Progenitor cell of endocrine pancreas (in vitro differentiated cells): Measurements from ENCODE around the gene CYP4F8. TPM values are rescaled to one million over a fixed set of nuclear protein-coding genes. Genes with fewer than 3 reads are reported as not detected.
"Not testable (repeated sequence)": the region's sequence is repeated elsewhere in the genome, so short reads cannot be mapped to it uniquely, and the experiment has no call there.

Source experiments
- DNase-seq: peaks from one replicate; pipeline ENCODE4 v3.0.0; 2021; ENCODE audit warnings: low spot score; ENCODE audit not compliant: unreplicated experiment
- H3K27ac Mint-ChIP-seq: 2 replicates; pipeline ENCODE4 v1.8.0; 2021; ENCODE audit warnings: mild to moderate bottlenecking, moderate library complexity, mixed read lengths
- H3K27me3 Mint-ChIP-seq: 2 replicates; pipeline ENCODE4 v1.8.0; 2021; ENCODE audit warnings: mixed read lengths
- H3K36me3 Mint-ChIP-seq: 2 replicates; pipeline ENCODE4 v1.8.0; 2022; ENCODE audit warnings: mixed read lengths; ENCODE audit not compliant: insufficient read depth
- H3K4me1 Mint-ChIP-seq: 2 replicates; pipeline ENCODE4 v1.8.0; 2021; ENCODE audit warnings: low read depth, mixed read lengths
- H3K4me3 Mint-ChIP-seq: 2 replicates; pipeline ENCODE4 v1.8.0; 2021; ENCODE audit warnings: low read depth, mild to moderate bottlenecking, moderate library complexity, mixed read lengths
- H3K9me3 Mint-ChIP-seq: 2 replicates; pipeline ENCODE4 v1.8.0; 2021; ENCODE audit warnings: low read depth, mixed read lengths
- CTCF ChIP-seq: fragments of 200-600 bp; sonication (generic); IDR thresholded peaks from one replicate; pipeline ENCODE4 v1.5.0; 2021; ENCODE audit warnings: antibody characterized with exemption, mild to moderate bottlenecking; ENCODE audit not compliant: unreplicated experiment
- total RNA-seq: library from RNA; stranded (reverse); gene quantifications from 2 replicates; pipeline ENCODE4 v1.2.1, GENCODE V29; 2021

Gene CYP4F8
- total RNA-seq, 1 donor from 2014 or later = not detected

- no peak overlapping the region for H3K4me3 Mint-ChIP-seq
Observed at GRCh38 chr19:15671891-15672579, 57.0 kb downstream of the CYP4F8 start.

GRCh38 chr19:15672580-15673175 lies 57.7 kb downstream of the CYP4F8 start, which contains the start of gene CYP4F12:
Gene CYP4F12, plus strand, starts transcription at chr19:15673087. Its CDS starts 443 bp downstream, at chr19:15673530.
- no peak for TF ChIP-seq CTCF
- peaks cover 3% of the 10 kb centered on the region for H3K36me3 Mint-ChIP-seq
- H3K9me3 Mint-ChIP-seq = peaks cover 29% of the 10 kb centered on the region
- H3K4me1 Mint-ChIP-seq = no peaks in the 10 kb centered on the region
- no peak within 1 kb of the TSS for H3K27ac Mint-ChIP-seq
- H3K27me3 Mint-ChIP-seq = no peaks in the 10 kb centered on the region
- no peak within 1 kb of the TSS for H3K4me3 Mint-ChIP-seq
- no peak for DNase-seq

More at GRCh38 chr19:15671891-15672579, 57.0 kb downstream of the CYP4F8 start:
- no peak overlapping the region for H3K27ac Mint-ChIP-seq
- no peak for TF ChIP-seq CTCF
- peaks cover 26% of the 10 kb centered on the region for H3K9me3 Mint-ChIP-seq
- H3K4me1 Mint-ChIP-seq = no peaks in the 10 kb centered on the region
- H3K27me3 Mint-ChIP-seq = no peaks in the 10 kb centered on the region
- DNase-seq = no peak
- peaks cover 1% of the 10 kb centered on the region for H3K36me3 Mint-ChIP-seq

GRCh38 chr19:15673176-15673654 lies 58.2 kb downstream of the CYP4F8 start:
- H3K27me3 Mint-ChIP-seq = no peaks in the 10 kb centered on the region
- peaks cover 3% of the 10 kb centered on the region for H3K36me3 Mint-ChIP-seq
- no peak overlapping the region for H3K4me3 Mint-ChIP-seq
- no peak for TF ChIP-seq CTCF
- H3K9me3 Mint-ChIP-seq = peaks cover 34% of the 10 kb centered on the region
- DNase-seq = no peak
- no peak overlapping the region for H3K27ac Mint-ChIP-seq
- H3K4me1 Mint-ChIP-seq = no peaks in the 10 kb centered on the region

GRCh38 chr19:15675560-15675959 lies 60.5 kb downstream of the CYP4F8 start:
- H3K9me3 Mint-ChIP-seq = peaks cover 50% of the 10 kb centered on the region
- peaks cover 2% of the 10 kb centered on the region for H3K36me3 Mint-ChIP-seq
- TF ChIP-seq CTCF = no peak
- no peaks in the 10 kb centered on the region for H3K4me1 Mint-ChIP-seq
- H3K27me3 Mint-ChIP-seq = no peaks in the 10 kb centered on the region
- no peak overlapping the region for H3K27ac Mint-ChIP-seq
- DNase-seq = no peak
- H3K4me3 Mint-ChIP-seq = no peak overlapping the region

- no peaks in the 10 kb centered on the region for H3K4me1 Mint-ChIP-seq
- no peak overlapping the region for H3K27ac Mint-ChIP-seq
- H3K36me3 Mint-ChIP-seq = peaks cover 2% of the 10 kb centered on the region
- H3K4me3 Mint-ChIP-seq = no peak overlapping the region
- no peaks in the 10 kb centered on the region for H3K27me3 Mint-ChIP-seq
- no peak for TF ChIP-seq CTCF
- DNase-seq = no peak
- peaks cover 72% of the 10 kb centered on the region for H3K9me3 Mint-ChIP-seq
Observed at GRCh38 chr19:15679089-15679488, 64.1 kb downstream of the CYP4F8 start.

- H3K27me3 Mint-ChIP-seq, DNase-seq, H3K36me3 Mint-ChIP-seq, H3K4me1 Mint-ChIP-seq, H3K27ac Mint-ChIP-seq, H3K4me3 Mint-ChIP-seq: not testable (repeated sequence)
- H3K9me3 Mint-ChIP-seq = peaks cover 71% of the 10 kb centered on the region
Observed at GRCh38 chr19:15679865-15680264, 64.8 kb downstream of the CYP4F8 start.
